ENCODE data around the gene FXN. TPM values are rescaled to one million over a fixed set of nuclear protein-coding genes. Genes with fewer than 3 reads are reported as not detected.

Gene FXN
- total RNA-seq, 6 experiments from 2014 or later = 12.5 to 30.4 (median 24.7) TPM

DNA sequence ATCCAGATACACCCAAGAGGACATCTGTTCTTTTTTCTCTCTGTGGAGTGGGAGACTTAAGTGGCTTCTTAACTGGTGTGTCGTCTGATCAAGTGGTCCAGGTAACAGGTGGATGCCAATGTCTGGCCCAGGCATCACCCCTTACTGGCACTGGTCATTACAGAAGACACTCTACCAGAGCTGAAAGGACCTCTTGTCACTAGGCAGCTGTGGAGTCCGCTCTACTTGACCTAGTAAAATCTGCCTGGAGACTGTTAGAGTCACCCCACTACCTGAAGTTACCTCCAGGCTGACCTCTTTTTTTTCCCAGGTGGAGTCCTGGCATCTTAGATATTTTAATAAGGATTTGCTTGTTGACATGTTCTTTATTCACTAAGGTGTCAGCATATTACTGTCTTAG, 22.5 kb downstream of the FXN start:
- intact Hi-C loops (cut with DNase I) = loop anchor here (10.0 kb wide), 3 partner anchors 67 to 147 kb away; no protein-coding TSS in a partner anchor
- TF ChIP-seq, protein P1, sequence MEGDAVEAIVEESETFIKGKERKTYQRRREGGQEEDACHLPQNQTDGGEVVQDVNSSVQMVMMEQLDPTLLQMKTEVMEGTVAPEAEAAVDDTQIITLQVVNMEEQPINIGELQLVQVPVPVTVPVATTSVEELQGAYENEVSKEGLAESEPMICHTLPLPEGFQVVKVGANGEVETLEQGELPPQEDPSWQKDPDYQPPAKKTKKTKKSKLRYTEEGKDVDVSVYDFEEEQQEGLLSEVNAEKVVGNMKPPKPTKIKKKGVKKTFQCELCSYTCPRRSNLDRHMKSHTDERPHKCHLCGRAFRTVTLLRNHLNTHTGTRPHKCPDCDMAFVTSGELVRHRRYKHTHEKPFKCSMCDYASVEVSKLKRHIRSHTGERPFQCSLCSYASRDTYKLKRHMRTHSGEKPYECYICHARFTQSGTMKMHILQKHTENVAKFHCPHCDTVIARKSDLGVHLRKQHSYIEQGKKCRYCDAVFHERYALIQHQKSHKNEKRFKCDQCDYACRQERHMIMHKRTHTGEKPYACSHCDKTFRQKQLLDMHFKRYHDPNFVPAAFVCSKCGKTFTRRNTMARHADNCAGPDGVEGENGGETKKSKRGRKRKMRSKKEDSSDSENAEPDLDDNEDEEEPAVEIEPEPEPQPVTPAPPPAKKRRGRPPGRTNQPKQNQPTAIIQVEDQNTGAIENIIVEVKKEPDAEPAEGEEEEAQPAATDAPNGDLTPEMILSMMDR (IDR thresholded peaks at IDR 0.05) = no peak
- TF ChIP-seq POLR2A (IDR thresholded peaks at IDR 0.05) = no peak
- DNase-seq (no peak), ATAC-seq (no peak)
- no peaks in the 10 kb centered on the region for H3K4me1 ChIP-seq
- no peak overlapping the region for H3K4me3 ChIP-seq
- H3K27me3 ChIP-seq = no peaks in the 10 kb centered on the region
- no CpG with 5 or more reads among the region's 2 CpGs for WGBS (ENCODE audit: insufficient coverage, low coverage, low lambda C conversion rate, missing lambda C conversion rate)
- no peak overlapping the region for H3K27ac ChIP-seq
- peaks cover 0 to 21% (median 2%) of the 10 kb centered on the region in 4 donors for H3K36me3 ChIP-seq
- H3K9me3 ChIP-seq = no peaks in the 10 kb centered on the region

DNA sequence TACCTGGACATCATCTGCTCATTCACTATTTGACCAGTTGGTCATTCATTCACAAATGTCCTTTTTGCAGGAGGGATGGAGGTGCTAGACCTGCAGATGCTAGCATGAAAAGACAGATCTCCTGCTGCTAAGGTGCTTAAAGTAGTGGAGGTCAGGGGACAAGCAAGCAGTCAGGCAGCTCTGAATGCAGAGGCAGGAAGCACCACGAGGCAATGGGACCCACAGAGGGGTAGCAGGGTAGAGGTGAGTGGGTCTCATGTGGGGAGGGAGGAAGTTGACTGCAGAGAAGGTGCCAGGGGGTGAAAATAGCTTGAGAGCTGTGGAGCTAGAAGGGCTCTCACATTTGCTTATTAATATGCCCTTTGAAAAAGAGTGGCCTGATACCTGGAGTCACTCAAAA, 25.2 kb downstream of the FXN start:
- Histone ChIP-seq H3K36me3 (peaks cover 0 to 20% (median 5%) of the 10 kb centered on the region in 4 donors), H3K4me3 (no peak overlapping the region), H3K9me3 (no peaks in the 10 kb centered on the region), H3K27ac (no peak overlapping the region), H3K27me3 (no peaks in the 10 kb centered on the region), H3K4me1 (peaks cover 0 to 8% (median 2%) of the 10 kb centered on the region in 4 donors)
- ATAC-seq (no peak), DNase-seq (no peak)
- WGBS (ENCODE audit: insufficient coverage, low coverage, low lambda C conversion rate, missing lambda C conversion rate) = 45% methylated on average over 1 of the region's 1 CpG
- intact Hi-C loops (cut with DNase I) = no loop called here
- no peak for TF ChIP-seq POLR2A (IDR thresholded peaks at IDR 0.05)
- TF ChIP-seq, protein P1 (IDR thresholded peaks at IDR 0.05) = no peak

- peaks cover 0 to 11% (median 2%) of the 10 kb centered on the region in 4 donors for H3K4me1 ChIP-seq
- no peaks in the 10 kb centered on the region for H3K9me3 ChIP-seq
- peaks cover 0 to 14% (median 7%) of the 10 kb centered on the region in 4 donors for H3K36me3 ChIP-seq
- H3K27ac ChIP-seq = no peak overlapping the region
- no peak overlapping the region for H3K4me3 ChIP-seq
- DNase-seq = no peak
- 96% methylated on average over 4 of the region's 5 CpGs for WGBS (ENCODE audit: insufficient coverage, low coverage, low lambda C conversion rate, missing lambda C conversion rate)
- ATAC-seq = no peak
- TF ChIP-seq, protein P1 (IDR thresholded peaks at IDR 0.05) = no peak
- TF ChIP-seq POLR2A (IDR thresholded peaks at IDR 0.05) = no peak
- intact Hi-C loops (cut with DNase I) = no loop called here
- no peaks in the 10 kb centered on the region for H3K27me3 ChIP-seq
Measured at GRCh38 chr9:69062195-69062594, 26.6 kb downstream of the FXN start.

DNA sequence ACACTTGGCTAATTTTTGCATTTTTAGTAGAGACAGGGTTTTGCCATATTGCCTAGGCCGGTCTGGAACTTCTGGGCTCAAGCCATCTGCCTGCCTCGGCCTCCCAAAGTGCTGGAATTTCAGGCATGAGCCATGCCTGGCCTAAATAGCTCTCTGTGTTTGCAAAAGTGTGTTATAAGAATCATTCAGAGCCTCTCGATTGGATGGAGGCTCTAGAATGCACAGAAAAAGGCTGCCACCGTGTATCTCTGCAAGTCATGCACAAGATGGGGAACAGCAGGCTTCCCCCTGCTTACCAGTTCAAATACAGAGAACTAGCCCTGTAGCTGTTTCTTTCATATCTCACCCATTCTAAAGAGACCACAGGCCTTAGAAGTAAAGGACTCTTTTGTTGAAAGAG, 28.3 kb downstream of the FXN start:
- TF ChIP-seq, protein P1 (IDR thresholded peaks at IDR 0.05) = no peak
- TF ChIP-seq POLR2A (IDR thresholded peaks at IDR 0.05) = no peak
- H3K27me3 ChIP-seq = no peaks in the 10 kb centered on the region
- ATAC-seq (no peak), DNase-seq (no peak)
- peaks cover 0 to 13% (median 7%) of the 10 kb centered on the region in 4 donors for H3K36me3 ChIP-seq
- no peak overlapping the region for H3K4me3 ChIP-seq
- H3K9me3 ChIP-seq = no peaks in the 10 kb centered on the region
- peaks cover 0 to 11% (median 2%) of the 10 kb centered on the region in 4 donors for H3K4me1 ChIP-seq
- no peak overlapping the region for H3K27ac ChIP-seq
- WGBS (ENCODE audit: insufficient coverage, low coverage, low lambda C conversion rate, missing lambda C conversion rate) = 89% methylated on average over 4 of the region's 4 CpGs
- intact Hi-C loops (cut with DNase I) = no loop called here
